Glomerular endothelial cell (primary cell): ENCODE data around the gene UMODL1. TPM values are rescaled to one million over a fixed set of nuclear protein-coding genes. Genes with fewer than 3 reads are reported as not detected.
"Not testable (repeated sequence)": the region's sequence is repeated elsewhere in the genome, so short reads cannot be mapped to it uniquely, and the experiment has no call there.

Experiments
- DNase-seq: peaks from one replicate; pipeline ENCODE4 v3.0.0-alpha.2; 2011; ENCODE audit warnings: low read depth, low spot score; ENCODE audit errors: extremely low read depth
- total RNA-seq: library from RNA; depleted of rRNA; stranded (reverse); fragments of >200 nt; gene quantifications from 2 replicates; pipeline ENCODE4 v1.2.3, GENCODE V29; 2015

Gene UMODL1
- total RNA-seq, 1 donor from 2014 or later = not detected

DNA sequence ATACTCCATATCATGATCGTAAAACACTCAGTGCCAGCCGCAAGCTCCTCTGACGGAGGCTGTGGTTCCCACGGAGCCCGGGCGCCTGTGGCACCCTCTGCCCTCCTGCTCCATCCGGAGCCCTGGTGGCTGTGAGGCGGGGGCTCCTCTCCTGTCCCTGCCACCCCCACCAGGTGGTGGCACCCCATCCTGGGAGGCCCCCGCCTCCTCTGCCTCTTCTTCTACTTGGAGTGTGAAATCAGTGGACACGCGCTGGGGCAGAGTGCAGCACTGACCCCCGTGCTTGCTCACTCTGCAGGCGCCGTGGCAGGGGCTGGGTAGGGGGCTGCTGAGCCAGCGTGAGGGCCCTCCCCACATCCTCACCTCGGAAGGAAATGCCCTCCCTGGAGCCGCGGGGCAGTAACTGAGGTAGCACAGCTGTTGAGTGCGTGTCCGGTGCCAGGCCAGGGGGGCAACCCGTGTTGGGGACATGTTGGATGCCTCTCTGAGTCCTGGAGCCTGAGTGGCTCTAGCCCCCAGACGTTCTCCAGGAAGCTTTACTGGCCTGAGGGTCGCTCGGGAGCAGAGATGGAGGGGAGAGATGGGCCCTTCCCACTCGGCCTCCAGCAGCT, 89.1 kb downstream of the UMODL1 start:
- no peak for DNase-seq

DNA sequence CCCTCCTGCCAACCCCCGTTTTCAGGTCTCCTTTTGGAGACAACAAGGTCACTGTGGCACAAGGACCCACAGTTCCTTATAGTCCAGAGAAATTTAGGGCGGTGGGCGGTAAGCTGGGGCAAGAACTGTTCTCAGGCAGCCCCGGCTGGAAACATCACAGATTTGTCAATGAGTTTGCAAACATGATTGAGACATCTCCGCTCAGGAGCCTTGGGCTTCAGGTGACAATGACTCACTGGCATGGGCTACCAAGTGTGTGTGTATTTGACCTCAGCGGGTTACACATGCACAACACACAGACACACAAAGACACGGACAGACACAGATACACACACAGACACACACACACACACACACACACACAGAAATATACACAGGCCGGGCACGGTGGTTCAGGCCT, 89.6 kb downstream of the UMODL1 start:
- DNase-seq = no peak

DNA sequence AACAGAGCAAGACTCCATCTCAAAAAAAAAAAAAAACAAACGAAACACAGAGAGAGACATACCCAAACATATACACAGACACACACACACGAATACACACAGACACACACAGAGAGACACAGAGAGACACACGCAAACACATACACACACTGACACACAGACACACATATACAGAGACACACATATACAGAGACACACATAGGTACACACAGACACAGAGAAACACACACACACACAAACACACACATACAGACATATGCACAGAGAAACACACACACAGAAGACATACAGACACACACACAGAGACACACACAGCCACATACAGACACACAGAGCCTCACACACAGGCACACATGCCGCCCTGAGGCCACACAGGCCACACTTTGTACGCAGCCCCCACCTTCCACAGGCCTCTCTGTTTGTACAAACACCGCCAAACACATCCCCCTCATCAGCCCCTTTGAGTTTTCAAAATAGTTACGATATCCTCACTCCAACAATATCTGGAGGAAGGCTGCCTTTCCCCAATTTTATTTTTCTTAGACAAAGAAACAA, 90.4 kb downstream of the UMODL1 start:
- no peak for DNase-seq

DNA sequence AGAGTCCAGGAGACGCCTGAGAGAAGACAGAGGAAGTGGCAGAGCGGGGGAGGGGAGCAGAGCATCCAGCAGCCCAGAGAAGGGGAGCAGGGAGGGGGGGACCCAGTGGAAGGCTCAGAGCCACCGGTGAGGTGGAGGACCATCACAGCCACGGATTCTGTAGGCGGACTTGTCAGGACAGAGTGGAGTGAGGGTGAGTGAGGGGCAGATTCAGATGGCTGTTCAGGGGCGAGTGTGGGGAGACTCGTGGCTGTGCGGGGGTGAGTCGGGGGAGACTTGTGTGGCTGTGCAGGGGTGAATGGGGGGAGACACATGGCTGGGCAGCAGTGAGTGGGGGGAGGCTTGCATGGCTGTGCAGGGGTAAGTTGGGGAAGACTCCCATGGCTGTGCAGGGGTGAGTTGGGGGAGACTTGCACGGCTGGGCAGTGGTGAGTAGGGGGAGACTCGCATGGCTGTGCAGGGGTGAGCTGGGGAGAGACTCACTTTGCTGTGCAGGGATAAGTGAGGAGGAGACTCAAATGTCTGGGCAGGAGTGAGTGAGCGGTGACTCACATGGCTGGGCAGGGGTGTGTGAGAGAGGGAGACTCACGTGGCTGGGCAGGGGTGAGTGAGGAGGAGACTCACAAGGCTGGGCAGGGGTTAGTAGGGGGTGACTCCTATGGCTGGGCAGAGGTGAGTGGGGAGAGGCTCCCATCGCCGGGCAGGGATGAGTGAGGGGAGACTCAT, 91.0 kb downstream of the UMODL1 start:
- no peak for DNase-seq

DNA sequence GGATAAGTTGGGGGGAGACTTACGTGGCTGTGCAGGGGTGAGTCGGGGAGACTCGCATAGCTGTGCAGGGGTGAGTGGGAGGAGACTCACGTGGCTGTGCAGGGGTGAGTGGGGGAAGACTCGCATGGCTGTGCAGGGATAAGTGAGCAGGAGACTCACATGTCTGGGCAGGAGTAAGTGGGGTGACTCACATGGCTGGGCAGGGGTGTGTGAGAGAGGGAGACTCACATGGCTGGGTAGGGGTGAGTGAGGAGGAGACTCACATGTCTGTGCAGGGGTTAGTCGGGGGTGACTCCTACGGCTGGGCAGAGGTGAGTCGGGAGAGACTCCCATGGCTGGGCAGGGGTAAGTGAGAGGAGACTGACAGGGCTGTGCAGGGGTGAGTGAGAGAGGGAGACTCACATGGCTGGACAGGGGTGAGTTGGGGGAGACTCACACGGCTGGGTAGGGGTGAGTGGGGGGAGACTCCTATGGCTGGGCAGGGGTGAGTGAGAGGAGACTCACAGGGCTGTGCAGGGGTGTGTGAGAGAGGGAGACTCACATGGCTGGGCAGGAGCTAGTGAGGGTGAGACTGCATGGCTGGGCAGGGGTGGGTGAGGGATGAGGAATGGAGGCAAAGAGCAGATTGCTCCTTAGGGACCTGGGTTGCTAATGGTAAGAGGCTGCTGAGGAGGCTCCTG, 91.9 kb downstream of the UMODL1 start:
- no peak for DNase-seq

DNA sequence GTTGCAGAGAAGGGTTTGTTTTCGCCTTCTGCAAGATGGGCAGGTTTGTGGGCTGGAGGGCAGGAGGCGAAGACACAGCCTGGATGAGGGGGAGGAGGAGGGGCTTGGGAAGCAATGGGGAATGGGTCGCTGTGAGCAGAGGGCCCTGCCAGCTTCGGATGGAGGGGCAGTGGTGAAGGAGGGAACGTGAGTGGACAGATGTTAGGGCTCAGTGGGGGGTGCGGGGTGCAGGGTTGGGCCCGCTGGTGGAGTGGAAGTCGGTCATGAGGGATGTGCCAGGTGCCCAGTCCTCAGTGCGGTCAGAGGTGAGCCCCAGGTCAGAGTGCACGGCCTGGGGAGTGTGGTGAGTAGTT, 92.4 kb downstream of the UMODL1 start:
- no peak for DNase-seq

DNA sequence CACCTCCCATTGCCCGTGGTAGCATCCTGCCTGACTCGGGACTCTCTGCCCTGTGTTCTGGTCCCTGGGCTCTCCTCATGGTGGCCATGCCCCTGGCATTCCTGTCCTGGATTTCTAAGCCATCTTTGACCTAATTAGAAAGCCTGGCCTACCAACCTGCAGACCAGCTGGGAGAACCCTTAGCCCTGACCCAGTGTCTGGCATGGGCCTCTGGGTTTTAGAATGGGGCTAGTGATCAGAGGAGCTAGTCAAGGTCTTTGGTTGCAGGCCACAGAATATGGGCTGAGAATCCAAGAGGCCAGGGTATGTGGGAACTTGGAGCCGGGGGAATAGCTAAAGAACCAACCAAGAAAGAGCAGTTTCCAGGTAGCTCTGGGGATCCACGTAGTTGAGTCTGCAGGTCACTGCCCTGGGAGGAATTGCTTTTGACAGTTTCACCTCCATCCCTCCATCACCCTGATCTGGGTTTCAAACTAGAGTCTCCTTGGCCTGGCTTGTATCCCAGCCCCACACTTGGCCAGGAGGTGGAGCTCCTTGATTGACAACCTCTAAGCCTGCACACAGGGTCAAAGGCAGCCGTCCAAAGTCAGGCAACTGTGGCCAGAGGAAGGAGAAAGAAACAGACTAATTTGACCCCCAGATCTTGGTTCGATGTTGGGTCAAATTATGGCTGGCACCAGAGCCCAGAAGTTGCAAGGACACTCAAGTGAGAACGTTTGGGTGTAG, 93.1 kb downstream of the UMODL1 start:
- no peak for DNase-seq

DNA sequence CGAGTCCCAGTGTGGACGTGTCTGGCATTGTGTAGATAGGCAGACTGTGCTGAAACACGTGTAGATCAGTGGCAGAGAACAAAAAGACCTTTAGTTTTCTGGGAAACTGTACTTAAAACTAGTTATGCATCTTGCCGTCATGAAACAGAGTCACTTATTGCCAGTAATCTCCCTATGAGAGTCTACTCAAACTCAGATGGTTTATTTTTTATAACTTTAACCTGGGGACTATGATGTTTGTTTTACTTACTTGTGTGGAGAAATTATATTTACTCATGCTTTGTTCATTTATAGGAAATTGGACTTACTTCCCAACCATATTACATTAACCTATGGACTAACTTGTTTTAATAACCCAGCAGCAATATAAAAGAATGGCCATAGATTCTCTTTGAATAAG, 93.7 kb downstream of the UMODL1 start:
- no peak for DNase-seq

DNA sequence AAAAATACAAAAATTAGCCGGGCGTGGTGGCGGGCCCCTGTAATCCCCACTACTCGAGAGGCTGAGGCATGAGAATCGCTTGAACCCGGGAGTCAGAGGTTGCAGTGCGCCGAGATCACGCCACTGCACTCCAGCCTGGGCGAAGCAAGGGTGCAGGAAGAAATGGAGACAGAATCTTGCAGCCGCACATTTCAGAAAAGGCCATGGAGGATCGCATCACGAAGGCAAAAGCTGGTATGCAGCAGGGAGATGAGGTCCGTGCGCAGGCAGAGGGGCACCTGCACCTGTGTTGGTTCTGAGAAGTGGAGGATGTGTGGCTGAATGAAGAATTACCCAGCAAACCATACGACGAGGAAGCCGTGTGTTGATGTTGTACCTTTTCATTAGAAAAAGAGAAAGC, 94.8 kb downstream of the UMODL1 start:
- no peak for DNase-seq

DNA sequence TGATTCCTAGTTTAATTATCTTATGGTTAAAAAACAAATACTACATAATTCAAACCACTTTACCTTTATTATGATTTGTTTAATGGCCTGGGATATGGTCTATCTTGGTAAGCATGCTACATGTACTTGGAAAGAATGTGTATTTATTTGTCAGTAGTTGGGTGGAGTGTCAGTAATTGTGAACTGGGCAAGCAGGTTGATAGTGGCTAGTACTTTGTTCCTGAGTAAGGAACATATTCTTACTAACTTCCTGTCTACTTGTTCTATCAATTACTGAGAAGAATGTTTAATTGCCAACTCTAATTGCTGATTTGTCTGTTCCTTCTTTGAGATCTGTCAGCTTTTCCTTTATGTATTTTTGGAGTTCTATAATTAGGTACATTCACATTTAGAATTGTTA, 98.6 kb downstream of the UMODL1 start:
- no peak for DNase-seq

DNA sequence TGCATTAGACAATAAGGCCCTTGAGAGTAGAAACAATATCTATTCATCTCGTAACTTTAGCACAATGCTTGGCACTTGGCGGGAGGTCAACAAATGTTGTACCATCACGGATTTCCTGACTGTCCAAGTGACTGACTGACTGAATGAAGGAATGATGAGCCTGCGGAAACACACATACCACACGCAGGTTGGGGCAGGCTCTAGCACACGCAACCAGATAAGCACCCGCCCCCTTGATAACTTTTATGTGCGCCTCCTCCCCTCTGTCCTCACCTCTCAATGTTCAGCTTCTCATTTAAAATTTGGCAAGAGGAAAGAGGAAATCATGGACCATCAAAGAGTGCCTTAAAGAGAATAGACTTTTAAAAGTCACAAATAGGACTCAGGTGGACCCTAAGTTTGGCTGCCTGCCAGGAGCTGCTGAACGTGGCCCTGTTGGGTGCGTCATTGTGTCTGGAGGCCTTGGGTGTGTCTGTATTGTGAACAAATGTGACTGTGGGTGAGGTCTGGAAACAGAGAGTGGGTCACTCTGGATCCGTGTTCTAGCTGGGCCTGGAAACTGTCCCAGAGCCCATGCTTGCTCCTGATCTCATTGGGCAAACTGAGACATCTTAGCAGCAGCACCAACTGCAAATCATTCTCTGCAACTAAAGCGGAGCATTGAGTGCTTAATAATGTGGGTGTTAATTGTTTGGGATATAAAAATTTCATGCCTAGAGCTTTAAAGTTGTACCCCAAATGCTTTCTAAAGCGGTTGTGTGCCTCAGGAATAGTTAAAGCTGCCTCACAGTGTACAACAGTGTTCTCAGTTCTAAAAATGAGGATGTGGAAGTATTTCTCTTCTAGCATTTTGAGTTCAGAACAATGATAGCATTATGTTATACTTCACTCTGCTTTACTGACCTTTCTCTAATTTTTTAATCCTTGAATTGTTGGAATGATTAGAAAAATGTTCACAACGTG, 100.3 kb downstream of the UMODL1 start:
- DNase-seq = no peak

DNA sequence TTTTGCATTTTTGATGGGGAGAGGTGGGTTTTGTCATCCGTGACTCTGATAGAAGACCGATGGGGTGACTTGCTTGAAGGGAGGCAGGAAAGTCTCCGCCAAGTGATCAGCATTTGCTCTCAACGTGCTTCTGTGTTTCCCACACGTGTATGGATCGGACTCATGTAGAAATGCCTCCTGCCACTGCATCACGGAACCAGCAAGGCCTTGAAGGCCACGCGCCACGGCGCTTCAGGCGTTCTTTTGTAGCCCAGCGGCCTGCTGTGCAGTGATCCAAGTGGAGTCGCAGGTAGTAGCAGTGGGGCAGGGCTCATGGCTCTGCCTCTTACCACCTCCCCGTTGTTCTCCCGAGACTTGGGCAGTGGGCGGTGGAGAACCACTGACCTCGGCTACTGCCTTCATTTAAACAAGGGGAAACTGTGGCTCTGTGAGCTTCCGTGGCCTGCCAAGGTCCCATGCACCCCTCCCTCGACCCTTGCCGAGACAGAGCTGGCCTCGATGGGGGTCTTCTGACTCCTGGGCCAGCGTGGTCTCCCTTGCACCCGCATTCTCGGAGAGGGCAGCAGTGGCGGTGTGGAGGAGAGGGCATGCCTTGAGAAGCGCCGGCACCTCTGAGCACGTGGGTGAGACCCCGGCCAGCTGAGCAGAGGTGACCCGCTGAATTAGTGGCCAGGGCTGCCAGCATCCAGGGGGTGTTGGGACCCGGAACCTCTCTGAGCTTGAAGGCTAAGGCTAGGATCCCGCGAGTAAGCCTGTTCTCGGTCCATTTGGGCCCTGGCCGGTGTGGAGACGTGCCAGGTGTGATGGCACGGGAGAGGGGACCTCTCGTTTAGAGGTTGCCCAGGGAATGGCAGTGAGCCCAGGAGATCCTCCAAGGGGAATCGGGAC, 101.7 kb downstream of the UMODL1 start:
- no peak for DNase-seq

DNA sequence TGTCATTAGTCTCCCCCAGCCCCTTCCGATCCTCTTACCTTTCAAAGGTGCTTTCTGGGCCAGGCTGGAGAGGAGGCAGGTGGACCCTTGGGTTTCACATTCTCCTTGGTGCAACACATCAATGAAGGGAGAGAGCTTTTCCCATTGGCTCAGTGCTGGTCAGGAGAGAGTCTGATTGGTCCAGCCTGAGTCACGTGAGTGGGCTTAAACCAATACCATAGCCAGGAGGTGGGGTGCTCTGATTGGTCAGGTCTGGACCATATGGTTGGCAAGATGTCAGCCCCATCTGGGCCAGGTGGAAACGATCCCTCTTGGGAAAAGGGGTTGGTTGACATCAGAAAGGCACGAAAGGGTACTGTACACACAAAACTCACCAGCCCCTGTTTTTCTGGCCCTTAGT, 103.1 kb downstream of the UMODL1 start:
- DNase-seq = no peak

DNA sequence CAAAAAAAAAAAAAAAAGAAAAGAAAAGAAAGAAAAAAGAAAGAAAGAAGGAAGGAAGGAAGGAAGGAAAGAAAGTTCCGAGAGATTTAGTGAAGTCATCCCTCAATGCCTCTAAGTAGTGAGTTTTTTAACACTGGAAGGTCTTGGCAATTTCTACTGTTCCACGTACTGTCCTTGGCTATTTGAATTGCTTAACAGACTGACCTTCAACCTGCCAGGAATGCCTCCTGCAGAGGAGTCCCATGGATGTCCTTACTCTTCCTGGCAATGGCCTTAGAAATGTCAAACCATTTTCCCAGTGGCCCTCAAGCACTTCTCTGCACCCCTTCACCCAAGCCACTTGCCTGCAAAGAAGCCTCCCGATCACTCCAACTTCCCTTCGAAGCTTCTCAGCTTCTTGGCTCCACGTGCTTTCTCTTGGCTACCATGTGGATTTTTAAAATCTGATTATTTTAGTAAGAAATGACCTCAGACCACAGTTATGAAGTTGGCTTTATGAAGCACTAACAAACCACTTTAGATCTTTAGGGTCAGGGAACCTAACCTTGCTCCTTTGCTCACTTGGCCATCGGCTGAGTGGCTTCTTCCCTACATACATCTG, 104.1 kb downstream of the UMODL1 start:
- DNase-seq = no peak

DNA sequence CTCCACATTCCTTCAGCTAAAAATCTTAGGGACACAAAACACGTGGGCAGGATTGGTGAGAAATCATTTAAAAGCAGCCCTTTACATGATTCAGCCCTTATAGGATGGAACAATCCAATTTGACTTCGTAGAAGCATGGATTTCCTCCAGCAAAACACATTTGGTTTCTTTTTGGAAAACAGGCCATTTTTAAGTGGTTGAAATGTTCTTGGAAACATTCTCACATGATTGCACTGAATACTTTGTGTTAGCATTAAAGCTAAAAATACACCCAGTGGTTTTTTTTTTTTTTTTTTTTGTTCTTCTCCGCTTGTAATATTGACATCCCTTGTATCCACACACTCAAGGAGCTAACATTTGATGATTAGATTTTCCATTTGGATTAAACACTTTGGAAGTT, 105.7 kb downstream of the UMODL1 start:
- DNase-seq = no peak

DNA sequence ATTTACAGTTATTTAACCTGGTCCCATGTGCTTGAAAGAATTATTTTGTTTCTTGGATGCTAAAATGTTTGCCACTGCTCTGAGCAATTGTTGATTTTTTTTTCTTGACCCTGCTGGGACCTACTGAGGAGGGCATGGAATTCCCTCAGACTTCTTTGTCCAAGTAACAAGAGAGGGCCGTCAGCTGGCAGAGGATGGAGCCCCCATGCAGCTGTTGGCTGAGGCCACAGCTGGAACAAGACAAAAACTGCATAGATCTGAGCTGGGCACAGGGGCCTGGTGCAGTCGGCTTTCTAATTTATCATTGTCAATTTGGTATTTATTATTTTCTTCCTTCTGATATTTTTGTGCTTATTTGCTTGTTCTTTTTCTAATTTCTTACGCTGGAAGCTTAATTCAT, 108.2 kb downstream of the UMODL1 start:
- DNase-seq = no peak

DNA sequence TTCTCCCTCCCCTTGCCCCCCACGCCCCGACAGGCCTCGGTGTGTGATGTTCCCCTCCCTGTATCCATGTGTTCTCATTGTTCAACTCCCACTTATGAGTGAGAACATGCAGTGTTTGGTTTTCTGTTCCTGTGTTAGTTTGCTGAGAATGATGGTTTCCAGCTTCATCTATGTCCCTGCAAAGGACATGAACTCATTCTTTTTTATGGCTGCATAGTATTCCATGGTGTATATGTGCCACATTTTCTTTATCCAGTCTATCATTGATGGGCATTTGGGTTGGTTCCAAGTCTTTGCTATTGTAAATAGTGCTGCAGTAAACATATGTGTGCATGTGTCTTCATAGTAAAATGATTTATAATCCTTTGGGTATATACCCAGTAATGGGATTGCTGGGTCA, 108.9 kb downstream of the UMODL1 start:
- DNase-seq = not testable (repeated sequence)

DNA sequence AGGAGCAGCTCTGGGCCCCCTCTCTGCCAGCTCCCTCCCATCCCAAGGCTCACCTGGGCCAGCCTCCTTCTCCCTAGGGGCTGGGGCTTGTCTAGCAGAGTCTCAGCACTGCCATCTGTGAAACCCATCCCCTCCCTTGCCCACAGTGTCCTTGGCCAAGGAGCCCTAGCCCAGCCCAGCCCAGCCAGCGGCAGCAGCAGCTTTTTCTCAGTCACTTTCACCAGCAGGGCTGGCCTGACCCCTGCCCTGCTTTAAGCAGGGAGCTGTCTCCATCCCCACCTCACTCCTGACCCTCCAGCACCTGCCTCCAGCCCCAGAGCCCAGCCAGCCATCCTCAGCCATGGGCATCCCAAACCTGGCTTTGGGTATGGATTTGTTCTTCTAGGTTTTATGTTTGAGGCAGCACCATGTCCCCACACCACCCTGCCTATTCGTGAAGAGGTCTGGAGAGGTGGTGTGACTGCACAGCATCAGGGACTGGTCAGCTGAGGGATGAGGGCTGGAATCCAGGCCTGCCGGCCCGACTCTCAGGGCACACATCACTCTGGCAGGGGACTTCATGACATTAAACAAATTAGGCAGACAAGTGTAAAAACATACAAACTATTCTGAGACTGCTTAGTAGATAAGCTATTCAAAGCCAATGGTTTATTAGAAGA, 111.7 kb downstream of the UMODL1 start:
- DNase-seq = no peak
